HS-5 (cell line): ENCODE data around the gene TMEM52.
"Not testable (repeated sequence)": the region's sequence is repeated elsewhere in the genome, so short reads cannot be mapped to it uniquely, and the experiment has no call there.

Experiments used
- DNase-seq: peaks from one replicate; pipeline ENCODE4 v3.0.0-alpha.2; 2012; ENCODE audit warnings: low read depth

TMEM52 gene

DNA sequence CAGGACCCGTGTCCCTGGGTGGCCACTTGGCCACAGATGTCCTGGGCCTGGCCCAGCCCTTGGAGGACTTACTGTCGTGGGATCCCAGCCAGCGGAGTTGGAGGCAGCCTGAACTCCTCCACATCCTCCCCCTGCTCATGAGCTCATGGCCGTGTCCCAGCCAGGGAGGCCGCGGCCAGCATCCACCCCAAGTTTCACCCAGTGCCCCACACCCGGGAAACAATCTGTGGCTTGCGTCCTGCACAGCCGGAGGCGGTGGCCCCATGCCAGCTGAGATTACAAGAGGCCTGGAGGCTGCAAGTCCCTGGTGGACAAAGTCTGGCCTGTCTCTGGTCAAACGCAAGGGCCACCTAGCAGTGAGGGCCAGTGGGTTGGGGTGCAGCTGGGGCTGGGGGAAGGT lies 27.5 kb upstream of the TMEM52 start:
- no peak for DNase-seq

DNA sequence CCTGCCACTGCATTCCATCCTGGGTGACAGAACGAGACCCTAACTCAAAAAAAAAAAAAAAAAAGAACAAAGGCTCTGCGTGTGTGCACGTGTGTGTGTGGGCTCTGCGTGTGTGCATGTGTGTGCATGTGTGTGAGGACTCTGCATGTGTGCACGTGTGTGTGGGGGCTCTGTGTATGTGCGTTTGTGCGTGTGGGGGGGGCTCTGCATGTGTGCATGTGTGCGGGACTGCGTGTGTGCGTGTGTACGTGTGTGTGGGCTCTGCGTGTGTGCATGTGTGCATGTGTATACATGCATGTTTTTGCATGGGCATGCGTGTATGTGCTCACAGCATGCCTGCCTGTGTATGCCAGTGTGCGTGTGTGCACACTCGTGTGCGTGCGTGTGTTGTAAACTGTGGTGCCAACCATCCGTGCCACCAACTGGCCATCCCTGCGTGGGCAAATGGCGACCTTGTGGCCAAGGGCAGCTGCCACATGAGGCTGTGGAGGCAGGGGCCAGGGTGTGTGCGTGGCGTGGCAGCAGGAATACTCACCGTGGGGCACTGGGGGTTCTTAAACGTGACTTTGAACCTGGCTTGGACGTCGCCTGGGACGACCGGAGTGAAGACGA lies 26.8 kb upstream of the TMEM52 start:
- no peak for DNase-seq

DNA sequence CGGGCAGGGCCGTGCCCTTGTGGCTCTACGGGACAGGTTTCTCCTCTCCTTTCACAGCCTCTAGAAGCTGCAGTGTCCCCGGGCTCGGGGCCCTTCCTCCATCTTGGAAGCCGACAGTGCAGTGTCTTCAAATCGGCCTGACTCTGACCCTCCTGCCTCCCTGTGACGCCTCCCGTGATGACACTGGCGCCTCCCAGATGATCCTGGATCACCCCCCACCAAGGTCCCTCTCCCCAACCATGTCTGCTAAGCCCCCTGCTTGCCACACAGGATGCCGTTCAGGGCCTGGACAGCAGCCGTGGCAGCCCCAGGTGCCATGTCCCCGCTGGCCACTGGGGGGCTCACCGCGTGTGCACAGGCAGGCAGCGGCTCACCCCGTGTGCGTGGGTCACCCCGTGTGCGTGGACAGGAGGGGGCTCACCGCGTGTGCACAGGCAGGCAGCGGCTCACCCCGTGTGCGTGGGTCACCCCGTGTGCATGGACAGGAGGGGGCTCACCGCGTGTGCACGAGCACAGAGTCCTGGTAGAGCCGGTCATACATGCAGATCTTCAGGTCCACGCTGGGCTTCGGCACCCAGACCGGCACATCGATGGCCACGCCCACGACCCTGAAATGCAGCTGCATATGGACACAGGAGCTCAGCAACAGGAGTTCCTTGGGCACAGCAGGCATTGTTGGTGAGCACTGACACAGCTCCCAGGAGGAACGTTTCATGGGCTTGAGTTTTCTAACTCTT lies 24.9 kb upstream of the TMEM52 start:
- peak; percentile 5 for DNase-seq

DNA sequence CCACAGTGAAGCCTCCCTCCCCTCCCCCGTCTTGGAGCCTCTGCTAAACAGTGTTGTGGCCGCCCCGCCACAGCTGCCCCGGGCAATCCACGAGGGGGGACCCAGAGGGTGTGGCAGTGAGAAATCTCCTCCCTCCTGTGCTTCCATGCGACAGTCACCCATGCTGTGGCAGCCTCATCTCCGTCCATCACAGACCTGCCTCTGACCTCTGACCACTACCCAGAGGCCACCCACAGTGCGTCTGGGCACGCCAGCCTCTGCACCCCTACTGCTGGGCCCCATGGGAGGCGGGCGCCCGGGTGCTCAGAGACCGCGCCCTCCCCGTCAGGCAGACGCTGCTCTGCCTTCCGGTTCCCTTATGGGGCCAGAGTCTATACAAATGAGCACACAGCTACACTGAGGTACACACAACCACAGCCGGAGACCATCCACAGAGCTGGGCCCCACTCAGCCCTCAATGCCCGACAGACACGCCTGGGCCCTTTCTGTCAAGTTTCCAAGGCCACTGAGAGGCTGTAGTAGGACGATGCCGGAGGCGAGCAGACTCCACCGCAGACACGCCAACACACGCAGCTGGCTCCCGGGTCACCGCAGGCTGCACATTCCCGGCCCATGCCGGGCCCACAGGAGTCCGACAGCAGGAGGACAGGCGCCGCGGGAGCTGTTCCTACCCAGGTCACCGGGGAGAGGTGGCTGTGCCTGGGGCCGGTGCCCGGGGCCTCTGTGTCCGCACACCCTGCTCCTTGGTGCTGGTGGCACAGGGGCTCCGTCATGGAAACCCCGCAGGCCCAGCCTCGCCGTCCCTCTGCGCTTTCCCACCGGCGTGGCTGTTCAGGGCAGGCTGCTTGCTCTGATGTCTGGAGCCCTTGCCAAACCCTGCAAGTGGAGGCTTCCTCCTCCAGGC lies 23.9 kb upstream of the TMEM52 start:
- DNase-seq = no peak

DNA sequence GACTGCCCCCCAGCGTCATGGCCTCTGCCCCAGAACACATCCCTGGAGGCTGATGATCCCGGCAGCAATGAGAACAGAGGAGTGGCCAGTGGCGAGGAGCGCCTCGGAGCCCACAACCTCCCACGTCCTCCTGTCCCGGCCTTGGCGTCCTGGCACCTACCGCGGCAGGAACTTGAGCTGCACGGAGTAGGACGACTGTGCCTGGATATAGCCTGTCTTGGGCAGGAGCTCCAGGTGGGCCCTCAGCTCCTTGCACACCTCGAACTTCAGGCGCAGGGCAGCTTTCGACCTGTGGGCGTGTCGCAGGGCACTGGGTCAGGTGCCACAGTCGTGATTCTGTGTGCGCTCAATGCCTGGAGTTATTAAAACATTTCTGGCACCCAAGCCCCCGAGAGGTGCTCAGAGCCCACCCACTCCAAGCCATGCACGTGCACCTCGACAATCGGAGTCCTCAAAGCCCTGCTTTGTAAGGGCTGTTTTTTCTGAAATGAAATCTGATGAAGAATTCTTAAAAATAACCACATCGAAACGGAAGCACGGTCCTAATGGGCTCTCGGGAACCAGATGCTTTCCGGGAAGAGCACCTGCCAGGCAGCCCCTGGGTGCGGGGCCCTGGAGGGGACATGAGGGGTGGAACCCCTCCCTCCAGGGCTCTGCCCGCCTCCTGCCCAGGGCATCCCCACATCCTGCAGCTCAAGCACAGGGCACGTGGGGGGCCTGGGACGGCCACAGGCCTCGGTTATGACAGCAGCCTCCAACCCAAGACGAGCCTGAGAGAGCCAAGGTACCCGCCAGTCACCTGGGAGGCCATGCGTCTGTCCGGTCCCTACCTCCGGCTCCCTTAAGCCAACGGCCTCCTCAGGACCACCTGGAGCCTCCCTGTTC lies 23.0 kb upstream of the TMEM52 start:
- no peak for DNase-seq

DNA sequence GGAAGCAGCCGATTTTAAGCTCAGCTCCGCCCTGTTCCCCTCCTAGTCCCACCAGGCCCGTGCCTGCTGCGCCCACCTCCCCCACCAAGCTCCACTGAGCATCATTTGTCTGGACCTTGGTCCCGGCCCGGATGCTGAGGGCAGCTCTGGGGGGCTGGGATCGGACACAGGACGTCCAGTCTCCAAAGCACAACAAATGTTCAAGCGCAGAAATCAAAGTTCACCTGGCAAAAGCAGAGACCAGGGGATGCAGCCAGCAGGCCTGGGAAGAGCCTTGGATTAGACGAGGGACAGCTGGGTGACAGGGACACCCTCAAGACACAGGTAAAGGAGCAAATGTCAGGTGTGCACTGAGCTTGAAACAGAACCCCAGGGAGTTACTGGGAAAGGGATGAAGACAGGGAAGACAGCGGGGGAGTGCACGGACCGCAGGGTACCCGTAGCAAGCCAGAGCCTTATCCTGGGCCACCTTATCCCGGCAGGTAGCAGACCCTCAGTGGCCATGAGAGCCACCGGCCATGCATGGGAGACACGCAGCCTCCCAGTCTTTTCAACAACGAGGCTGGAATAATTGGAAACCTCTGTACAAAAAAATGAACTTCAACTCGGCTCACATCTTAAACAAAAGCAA lies 22.2 kb upstream of the TMEM52 start:
- no peak for DNase-seq

DNA sequence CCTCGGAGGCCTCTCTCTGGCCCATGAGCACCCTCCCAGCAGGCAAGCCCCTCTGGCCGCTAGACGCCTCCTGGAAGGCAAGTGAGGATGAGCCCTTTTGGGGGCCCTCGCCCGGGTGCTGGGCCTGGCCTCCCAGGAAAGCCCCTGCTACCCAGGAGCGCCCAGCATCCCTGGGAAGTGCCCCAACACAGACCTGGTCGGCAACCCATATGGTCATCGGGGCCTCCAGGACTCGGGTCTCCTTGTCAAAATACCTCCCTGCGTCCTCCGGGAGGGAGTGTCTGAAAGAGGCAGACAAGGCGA lies 21.0 kb upstream of the TMEM52 start:
- DNase-seq = no peak

DNA sequence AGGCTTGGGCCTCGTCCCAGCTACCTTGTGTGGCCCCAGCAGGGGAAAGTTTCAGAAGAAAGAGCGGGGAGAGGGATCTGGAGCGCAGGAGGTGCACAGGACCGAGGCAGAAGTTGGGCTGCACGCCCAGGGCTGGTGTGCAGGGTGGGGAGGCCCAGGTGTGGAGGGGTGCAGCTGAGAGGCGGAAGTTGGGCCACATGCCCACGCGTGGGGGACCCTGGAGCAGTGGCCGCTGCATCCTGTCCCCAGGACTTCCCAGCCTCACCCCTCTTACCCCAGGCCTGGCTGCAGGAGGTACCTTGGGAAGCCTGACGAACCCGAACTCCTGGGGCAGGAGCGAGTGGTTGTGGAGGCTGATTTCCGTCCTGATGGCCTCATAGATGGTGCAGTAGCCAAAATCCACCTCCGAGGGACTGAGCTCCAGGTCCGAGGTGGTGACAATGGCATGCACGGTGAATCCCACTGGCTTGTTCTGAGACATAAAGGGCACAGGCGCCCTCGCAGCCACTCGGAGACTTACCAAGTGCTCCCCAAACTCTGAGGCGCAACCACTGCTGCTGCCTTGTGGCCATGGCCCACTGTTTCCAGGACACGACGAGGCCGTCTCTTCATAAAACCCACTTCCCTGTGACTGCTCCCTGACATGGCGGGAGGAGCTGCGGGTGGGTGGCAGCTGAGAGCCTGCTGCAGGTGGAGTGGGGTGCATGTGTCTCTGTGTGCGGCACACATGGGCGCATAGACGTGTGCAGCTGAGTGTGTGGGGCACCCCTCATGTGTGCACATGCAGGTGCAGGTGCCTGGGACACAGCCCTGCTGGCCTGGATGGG lies 20.4 kb upstream of the TMEM52 start:
- no peak for DNase-seq

DNA sequence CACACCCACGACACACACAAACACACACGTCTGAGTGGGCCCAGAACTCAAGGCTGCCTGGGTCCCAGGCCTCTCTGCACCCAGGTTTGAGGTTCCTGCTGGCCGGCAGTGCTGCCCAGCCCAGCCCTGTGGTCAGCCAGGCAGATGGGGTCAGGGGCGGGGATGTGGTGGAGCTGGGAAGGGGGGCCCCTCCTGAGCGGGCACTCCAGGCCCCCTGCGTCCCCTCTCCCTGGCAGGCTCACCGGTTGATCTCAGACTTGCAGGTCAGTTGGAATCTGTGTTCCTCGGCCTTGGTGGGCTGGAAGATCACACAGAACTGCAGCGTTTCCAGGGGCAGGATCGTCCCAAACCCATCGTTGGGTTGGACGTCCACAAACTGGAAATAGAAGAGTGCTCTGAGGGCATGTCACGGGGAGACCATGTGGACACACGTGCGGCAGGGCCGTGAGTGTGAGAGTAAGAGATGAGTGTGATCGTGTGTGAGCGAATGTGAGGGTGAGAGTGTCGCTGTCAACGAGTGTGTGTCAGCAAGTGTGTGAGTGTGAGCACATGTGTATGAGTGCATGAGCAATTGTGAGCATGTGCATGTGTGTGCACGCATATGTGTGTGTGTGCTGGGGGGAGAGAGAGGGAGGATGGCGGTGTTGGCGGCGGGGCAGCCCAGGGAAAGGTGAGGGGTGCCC lies 19.7 kb upstream of the TMEM52 start:
- no peak for DNase-seq

DNA sequence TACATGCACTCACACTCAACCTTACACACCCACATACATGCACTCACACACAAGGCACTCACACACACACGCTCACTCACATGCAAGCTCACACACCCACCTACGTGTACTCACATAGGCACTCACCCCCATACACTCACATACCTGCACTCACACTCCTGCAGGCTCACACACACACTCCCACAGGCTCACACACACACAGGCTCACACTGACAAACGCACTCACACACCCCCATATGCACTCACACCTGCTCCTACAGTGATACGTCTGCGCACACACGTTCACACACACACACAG lies 19.1 kb upstream of the TMEM52 start:
- DNase-seq = no peak

DNA sequence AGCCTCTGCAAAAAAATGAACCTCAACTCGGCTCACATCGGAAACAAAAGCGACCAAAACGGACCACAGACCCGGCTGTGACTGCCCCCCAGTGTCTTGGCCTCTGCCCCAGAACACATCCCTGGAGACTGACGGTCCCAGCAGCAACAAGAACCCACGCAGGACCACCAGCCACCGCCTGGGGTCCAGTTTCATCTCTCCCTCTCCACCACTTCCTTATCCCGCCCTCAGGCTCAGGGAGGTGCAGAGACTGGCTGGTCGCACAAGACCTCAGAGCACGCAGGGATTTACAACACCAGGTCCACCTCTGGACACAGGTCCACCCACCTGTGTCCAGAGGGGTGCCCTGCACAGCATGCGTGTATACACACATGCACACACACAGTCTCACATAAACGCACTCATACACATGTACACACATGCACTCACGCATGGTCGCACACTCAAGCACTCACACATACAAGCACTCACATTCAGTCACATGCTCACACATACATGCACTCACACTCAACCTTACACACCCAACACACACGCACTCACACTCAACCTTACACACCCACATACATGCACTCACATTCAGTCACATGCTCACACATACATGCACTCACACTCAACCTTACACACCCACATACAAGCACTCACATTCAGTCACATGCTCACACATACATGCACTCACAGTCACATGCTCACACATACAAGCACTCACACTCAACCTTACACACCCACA lies 18.6 kb upstream of the TMEM52 start:
- DNase-seq = no peak

DNA sequence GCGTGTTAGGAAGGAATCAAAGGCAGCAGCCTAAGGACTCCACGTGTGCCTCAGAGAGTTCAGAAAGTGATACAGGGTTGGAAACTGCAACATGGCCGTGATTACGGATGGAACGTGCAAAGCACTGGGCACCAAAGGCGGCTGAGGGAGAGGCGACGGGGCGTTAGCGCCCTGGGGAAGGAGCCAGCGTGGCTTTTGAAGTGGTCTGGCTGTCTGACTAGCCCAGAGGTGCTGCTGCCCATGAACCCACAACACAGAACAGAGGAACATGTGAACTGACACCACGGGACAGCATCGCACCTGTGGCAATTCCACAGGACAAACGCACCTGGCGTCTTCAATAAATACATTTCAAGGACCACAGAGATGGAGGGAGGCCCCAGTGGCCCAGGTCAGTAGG lies 18.0 kb upstream of the TMEM52 start:
- DNase-seq = no peak

DNA sequence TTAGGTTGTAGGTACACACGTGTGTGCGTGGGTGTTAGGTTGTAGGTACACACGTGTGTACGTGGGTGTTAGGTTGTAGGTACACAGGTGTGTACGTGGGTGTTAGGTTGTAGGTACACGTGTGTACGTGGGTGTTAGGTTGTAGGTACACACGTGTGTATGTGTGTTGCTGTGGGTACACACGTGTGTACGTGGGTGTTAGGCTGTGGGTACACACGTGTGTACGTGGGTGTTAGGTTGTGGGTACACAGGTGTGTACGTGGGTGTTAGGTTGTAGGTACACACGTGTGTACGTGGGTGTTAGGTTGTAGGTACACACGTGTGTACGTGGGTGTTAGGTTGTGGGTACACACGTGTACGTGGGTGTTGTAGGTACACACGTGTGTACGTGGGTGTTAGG lies 15.8 kb upstream of the TMEM52 start:
- not testable (repeated sequence) for DNase-seq

DNA sequence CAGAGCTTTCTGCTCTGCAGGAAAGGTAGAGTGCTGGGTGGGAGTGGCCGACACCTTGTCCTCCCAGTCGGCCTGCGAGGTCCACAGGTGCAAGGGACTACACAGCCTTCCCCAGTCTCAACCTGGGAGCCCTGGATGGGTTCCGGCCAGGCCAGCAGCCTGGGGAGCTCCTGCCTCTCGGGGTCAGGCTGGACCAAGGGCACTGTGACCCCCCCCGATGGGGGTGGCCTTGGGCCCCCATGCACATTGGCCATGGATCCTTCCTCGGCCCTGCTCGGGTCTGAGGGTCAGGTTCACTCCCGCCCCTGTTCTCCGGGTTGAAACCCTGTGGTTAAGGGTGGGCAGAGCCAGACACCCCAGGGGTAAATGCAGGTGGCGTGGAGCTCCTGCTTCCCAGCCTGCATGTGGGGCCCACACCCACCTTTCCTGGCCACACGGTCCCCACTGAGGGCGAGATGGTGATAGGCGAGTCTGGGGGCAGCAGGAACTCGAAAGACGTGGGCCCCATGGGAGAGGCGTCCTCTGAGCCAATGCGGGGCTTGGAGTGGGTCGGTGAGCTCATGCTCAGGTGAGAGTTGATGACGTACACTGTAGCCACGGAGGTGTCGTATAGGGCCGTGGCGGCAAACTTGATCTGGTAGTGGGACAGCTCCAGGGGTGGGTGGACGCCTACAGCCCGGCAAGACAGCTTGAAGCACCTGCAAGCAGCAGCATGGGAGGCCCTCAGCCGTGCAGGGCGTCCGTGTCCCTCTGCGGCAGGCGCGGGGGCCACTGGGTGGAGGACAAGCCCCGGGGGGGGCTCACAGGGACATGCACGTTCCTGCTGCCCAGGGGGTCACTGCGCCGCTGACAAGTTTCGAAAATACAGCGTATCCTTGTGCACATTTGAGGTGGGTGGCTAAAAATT lies 10.8 kb upstream of the TMEM52 start:
- no peak for DNase-seq

DNA sequence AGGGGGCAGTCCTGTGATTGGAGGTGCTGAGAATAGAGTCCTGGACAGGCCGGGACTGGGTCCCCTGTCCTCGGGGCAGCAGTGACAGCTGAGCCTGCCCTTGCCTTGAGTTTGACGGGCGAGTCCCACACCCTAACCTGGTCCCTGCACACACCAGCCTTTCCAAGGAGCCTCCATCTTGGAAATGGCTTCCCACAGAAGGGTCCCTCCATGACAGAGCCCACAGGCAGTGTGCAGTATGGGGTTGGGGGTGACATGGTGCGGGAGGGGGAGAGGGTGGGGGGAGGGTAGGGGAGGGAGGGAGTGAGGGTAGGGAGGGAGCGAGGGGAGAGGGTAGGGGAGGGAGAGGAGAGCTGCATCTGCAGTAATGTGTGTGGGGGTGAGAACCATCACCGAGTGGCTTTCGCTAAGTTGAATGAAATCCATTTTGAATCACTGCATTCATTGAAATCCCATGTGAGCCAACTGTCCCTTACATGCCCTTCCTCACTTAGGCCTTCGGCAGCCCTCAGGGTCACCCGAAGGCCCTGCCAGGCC lies 10.1 kb upstream of the TMEM52 start:
- DNase-seq = no peak

DNA sequence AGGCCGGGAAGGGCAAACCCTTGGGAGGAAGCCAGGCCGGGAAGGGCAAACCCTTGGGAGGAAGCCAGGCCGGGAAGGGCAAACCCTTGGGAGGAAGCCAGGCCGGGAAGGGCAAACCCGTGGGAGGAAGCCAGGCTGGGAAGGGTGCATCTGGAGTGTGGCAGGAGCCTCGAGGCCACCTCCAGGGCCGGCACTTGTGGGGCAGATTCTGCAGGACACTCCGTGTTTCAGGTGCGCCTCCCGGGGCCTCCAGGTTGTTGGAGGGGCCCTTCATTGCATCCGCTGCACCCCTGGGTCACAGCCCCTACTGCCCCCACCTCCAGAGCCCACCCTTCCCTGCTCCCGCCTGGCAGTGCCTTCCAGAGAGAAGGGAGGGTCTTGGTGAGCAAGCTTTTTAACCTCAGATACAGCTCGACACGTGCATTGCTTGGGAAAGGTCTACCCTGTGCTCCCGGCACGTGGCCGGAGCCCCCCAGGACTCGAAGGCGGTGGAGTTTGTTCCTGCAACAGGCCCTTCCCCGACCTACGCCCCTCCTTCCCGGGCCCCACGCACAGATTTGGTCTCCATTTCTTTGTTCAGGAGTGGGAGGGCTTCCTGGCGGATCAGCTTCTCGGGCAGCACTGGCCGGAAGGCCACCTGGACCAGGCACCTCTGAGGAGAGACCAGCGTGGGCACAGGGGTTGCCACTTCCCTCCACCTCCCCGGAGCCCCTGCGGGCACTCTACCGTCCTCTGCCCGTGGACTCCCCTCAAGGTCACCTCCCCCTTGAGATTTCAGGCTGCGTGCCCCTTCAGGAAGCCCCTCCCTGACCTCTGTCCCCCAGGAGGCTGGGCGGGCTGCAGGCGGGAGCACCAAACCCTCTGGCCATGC lies 9.4 kb upstream of the TMEM52 start:
- DNase-seq = no peak

DNA sequence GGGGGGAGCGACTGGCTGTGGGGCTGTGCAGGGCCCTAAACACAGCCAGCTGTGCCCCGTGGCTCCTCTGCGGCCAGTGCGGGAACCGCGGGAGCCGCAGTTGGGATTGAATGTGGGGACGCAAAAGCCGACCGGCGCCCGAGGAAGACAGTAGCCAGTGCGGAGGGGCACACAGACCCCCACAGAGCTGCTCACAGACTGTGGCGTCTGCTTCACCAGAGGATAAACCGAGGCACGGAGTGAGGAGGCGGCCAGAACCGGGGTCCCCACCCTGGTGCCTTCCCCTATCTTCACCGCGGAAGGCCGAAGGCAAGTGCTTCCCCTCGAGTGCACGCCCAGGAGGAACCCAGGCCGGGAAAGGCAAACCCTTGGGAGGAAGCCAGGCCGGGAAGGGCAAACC lies 8.7 kb upstream of the TMEM52 start:
- no peak for DNase-seq
